ENCODE measurements around the gene RBM20.

GRCh38 chr10:110746254-110746826 is 102.2 kb downstream of the RBM20 start:
- TF ChIP-seq SUZ12 (IDR thresholded peaks at IDR 0.05; ENCODE audit: extremely low read depth, insufficient read depth, insufficient read length): no peak
- TF ChIP-seq ZNF274 (IDR thresholded peaks at IDR 0.05; ENCODE audit: low read depth, low read length): no peak
- TF ChIP-seq YY1 (IDR thresholded peaks at IDR 0.05; ENCODE audit: insufficient read depth, insufficient read length): no peak

Measured in NT2/D1 (cell line).